ENCODE data around the gene SEMA4A.
A peak's percentile ranks its signal among the peaks of the same experiment; 100 is the strongest.
"Not testable (repeated sequence)": the region's sequence is repeated elsewhere in the genome, so short reads cannot be mapped to it uniquely, and the experiment has no call there.

Gene SEMA4A

GRCh38 chr1:156198831-156199349 is 45.5 kb downstream of the SEMA4A start:
- DNase-seq = no peak

- DNase-seq = no peak
These were observed 46.7 kb downstream of the SEMA4A start for GRCh38 chr1:156200044-156200443.

- DNase-seq = no peak
These were observed 49.9 kb downstream of the SEMA4A start for GRCh38 chr1:156203331-156203730.

GRCh38 chr1:156204686-156205085 is 51.3 kb downstream of the SEMA4A start:
- no peak for DNase-seq

GRCh38 chr1:156211243-156211642 is 57.9 kb downstream of the SEMA4A start:
- DNase-seq = no peak

GRCh38 chr1:156212130-156212529 is 58.7 kb downstream of the SEMA4A start:
- DNase-seq = no peak

- peak; percentile 93 for DNase-seq
These were observed 59.7 kb downstream of the SEMA4A start, which contains the start of gene PMF1 for GRCh38 chr1:156212833-156213643. Gene PMF1 (plus strand): TSS chr1:156213007. CDS start chr1:156213016, 9 bp downstream.

- no peak for DNase-seq
These were observed 60.2 kb downstream of the SEMA4A start for GRCh38 chr1:156213644-156213966.

- DNase-seq = no peak
These were observed 60.8 kb downstream of the SEMA4A start for GRCh38 chr1:156214024-156214748.

- DNase-seq = not testable (repeated sequence)
These were observed 63.1 kb downstream of the SEMA4A start for GRCh38 chr1:156216361-156217086.

GRCh38 chr1:156217871-156218270 is 64.5 kb downstream of the SEMA4A start:
- no peak for DNase-seq

GRCh38 chr1:156220226-156220625 is 66.8 kb downstream of the SEMA4A start:
- no peak for DNase-seq

- DNase-seq = no peak
These were observed 68.8 kb downstream of the SEMA4A start for GRCh38 chr1:156221986-156222692.

- no peak for DNase-seq
These were observed 72.3 kb downstream of the SEMA4A start for GRCh38 chr1:156225677-156226014.

GRCh38 chr1:156226116-156226538 is 72.7 kb downstream of the SEMA4A start:
- DNase-seq = no peak

- DNase-seq = no peak
These were observed 73.4 kb downstream of the SEMA4A start for GRCh38 chr1:156226782-156227181.
